Neural cell (in vitro differentiated cells): Measurements from ENCODE around the gene DCP1A. TPM values are rescaled to one million over a fixed set of nuclear protein-coding genes. Genes with fewer than 3 reads are reported as not detected.

ENCODE experiments used
- H2AFZ ChIP-seq: fragments of 200-600, 300-800 bp; sonication (generic), shearing (Covaris generic); 2 replicates; pipeline ENCODE4 v1.6.0; 2014; ENCODE audit warnings: low read depth, mild to moderate bottlenecking, antibody characterized with exemption, low read length, moderate library complexity
- H3F3A ChIP-seq: fragments of 200-600 bp; shearing (Covaris generic); 2 replicates; pipeline ENCODE4 v1.6.1; 2016; ENCODE audit warnings: mild to moderate bottlenecking, moderate library complexity, mixed read lengths, antibody characterized with exemption, low read length; ENCODE audit not compliant: insufficient read depth, poor library complexity, severe bottlenecking
- H3K27ac ChIP-seq: fragments of 200-600, 300-800 bp; sonication (generic), shearing (Covaris generic); 2 replicates; pipeline ENCODE4 v1.5.1; 2014; ENCODE audit warnings: mild to moderate bottlenecking, low read length, moderate library complexity
- H3K27me3 ChIP-seq: fragments of 300-800, 200-600 bp; sonication (generic), shearing (Covaris generic); 2 replicates; pipeline ENCODE4 v1.6.0; 2014; ENCODE audit warnings: mild to moderate bottlenecking, low read depth, low read length, moderate library complexity; ENCODE audit not compliant: insufficient read depth
- H3K36me3 ChIP-seq: fragments of 300-800, 200-600 bp; sonication (generic), shearing (Covaris generic); 2 replicates; pipeline ENCODE4 v1.5.1; 2014; ENCODE audit warnings: mild to moderate bottlenecking, antibody characterized with exemption, low read length, moderate library complexity; ENCODE audit not compliant: insufficient read depth
- H3K4me2 ChIP-seq: fragments of 300-800, 200-600 bp; sonication (generic), shearing (Covaris generic); 2 replicates; pipeline ENCODE4 v1.6.0; 2014; ENCODE audit warnings: mild to moderate bottlenecking, low read length
- H3K4me3 ChIP-seq: fragments of 300-800, 200-600 bp; sonication (generic), shearing (Covaris generic); 2 replicates; pipeline ENCODE4 v1.5.1; 2014; ENCODE audit warnings: mild to moderate bottlenecking, low read length, moderate library complexity
- H3K79me2 ChIP-seq: fragments of 200-600 bp; shearing (Covaris generic); replicated peaks from 2 replicates; pipeline ENCODE4 v1.6.0; 2014; ENCODE audit warnings: mild to moderate bottlenecking, low read length, moderate library complexity; ENCODE audit not compliant: insufficient read depth
- H3K9ac ChIP-seq: fragments of 300-800, 200-600 bp; sonication (generic), shearing (Covaris generic); 2 replicates; pipeline ENCODE4 v1.6.1; 2016; ENCODE audit warnings: mild to moderate bottlenecking, low read length, mixed read lengths
- H3K9me2 ChIP-seq: fragments of 200-600 bp; shearing (Covaris generic); 2 replicates; pipeline ENCODE4 v1.6.1; 2016; ENCODE audit warnings: mild to moderate bottlenecking, low read length, mixed read lengths; ENCODE audit not compliant: insufficient read depth
- H3K9me3 ChIP-seq: fragments of 200-600, 300-800 bp; sonication (generic), shearing (Covaris generic); 2 replicates; pipeline ENCODE4 v1.6.1; 2016; ENCODE audit warnings: mild to moderate bottlenecking, mixed run types, low read length, moderate library complexity, mixed read lengths
- H4K20me1 ChIP-seq: fragments of 200-600 bp; shearing (Covaris generic); 2 replicates; pipeline ENCODE4 v1.6.1; 2016; ENCODE audit warnings: mild to moderate bottlenecking, mixed run types; ENCODE audit not compliant: insufficient read depth
- EP300 ChIP-seq: fragments of 450-650 bp; conservative IDR thresholded peaks from 2 replicates; pipeline ENCODE4 v1.6.1; 2014; ENCODE audit warnings: antibody characterized with exemption, mild to moderate bottlenecking, moderate library complexity; ENCODE audit not compliant: poor library complexity, severe bottlenecking
- EZH2 ChIP-seq: fragments of 200-600, 300-800 bp; shearing (Covaris generic), sonication (generic); IDR thresholded peaks from 2 replicates; pipeline ENCODE4 v1.6.1; 2014; ENCODE audit warnings: antibody characterized with exemption, low read length, borderline replicate concordance, mild to moderate bottlenecking; ENCODE audit not compliant: insufficient read depth, poor library complexity, severe bottlenecking
- MXI1 ChIP-seq: fragments of 450-650 bp; conservative IDR thresholded peaks from 2 replicates; pipeline ENCODE4 v1.6.1; 2014; ENCODE audit warnings: antibody characterized with exemption, mild to moderate bottlenecking; ENCODE audit not compliant: poor library complexity, severe bottlenecking
- POLR2AphosphoS5 ChIP-seq: IDR thresholded peaks from 2 replicates; pipeline ENCODE4 v1.6.1; 2012
- RAD21 ChIP-seq: fragments of 450-650 bp; conservative IDR thresholded peaks from 2 replicates; pipeline ENCODE4 v1.6.1; 2014; ENCODE audit warnings: antibody characterized with exemption, mild to moderate bottlenecking, moderate library complexity
- SMC3 ChIP-seq: fragments of 450-650 bp; conservative IDR thresholded peaks from 2 replicates; pipeline ENCODE4 v1.6.1; 2014; ENCODE audit warnings: antibody characterized with exemption, mild to moderate bottlenecking, moderate library complexity; ENCODE audit not compliant: poor library complexity
- TAF1 ChIP-seq: IDR thresholded peaks from 2 replicates; pipeline ENCODE4 v1.6.1; 2012; ENCODE audit warnings: low read depth
- polyA plus RNA-seq: library from polyadenylated mRNA; depleted of rRNA; stranded (reverse); fragments of >200 nt; gene quantifications from 2 replicates; pipeline ENCODE4 v1.2.3, GENCODE V29; 2014
- TF ChIP-seq, protein P1 (sequence below): fragments of 450-650 bp; IDR thresholded peaks from 2 replicates; pipeline ENCODE4 v1.5.1; 2014; ENCODE audit warnings: antibody characterized with exemption, mild to moderate bottlenecking, moderate library complexity; ENCODE audit not compliant: poor library complexity, severe bottlenecking
- TF ChIP-seq, protein P2 (sequence below): IDR thresholded peaks from 2 replicates; pipeline ENCODE4 v1.6.1; 2012; ENCODE audit warnings: borderline replicate concordance

DCP1A gene
- polyA plus RNA-seq, 1 donor from 2014 or later, result 12.5 TPM

DNA sequence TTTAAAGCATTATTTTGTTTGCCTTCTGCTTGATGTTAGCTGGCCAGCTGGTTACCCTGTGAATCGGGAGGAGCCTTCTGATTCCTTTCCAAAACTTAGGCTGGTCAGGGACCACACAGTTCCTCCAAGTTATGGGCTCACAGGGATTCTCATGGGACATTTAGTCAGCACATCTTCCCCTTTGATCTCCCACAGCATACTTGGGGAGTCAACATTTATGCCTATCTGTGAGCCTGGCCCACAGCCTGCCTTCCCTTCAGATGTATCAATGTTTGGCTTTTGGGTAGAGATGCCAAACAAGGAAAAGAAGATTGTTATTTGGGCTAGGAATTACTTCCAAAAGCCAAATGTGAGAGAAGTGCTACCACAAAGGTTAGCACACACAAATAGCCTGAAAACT, 32.6 kb upstream of the DCP1A start:
- no peak overlapping the region for H3K9ac ChIP-seq
- H3K36me3 ChIP-seq, result no peaks in the 10 kb centered on the region
- H3F3A ChIP-seq, result no peaks in the 10 kb centered on the region
- H2AFZ ChIP-seq, result no peak overlapping the region
- no peaks in the 10 kb centered on the region for H3K9me3 ChIP-seq
- no peak overlapping the region for H3K4me3 ChIP-seq
- no peaks in the 10 kb centered on the region for H3K27me3 ChIP-seq
- no peaks in the 10 kb centered on the region for H3K9me2 ChIP-seq
- no peak overlapping the region for H3K4me2 ChIP-seq
- no peaks in the 10 kb centered on the region for H3K79me2 ChIP-seq
- TF ChIP-seq, protein P1, sequence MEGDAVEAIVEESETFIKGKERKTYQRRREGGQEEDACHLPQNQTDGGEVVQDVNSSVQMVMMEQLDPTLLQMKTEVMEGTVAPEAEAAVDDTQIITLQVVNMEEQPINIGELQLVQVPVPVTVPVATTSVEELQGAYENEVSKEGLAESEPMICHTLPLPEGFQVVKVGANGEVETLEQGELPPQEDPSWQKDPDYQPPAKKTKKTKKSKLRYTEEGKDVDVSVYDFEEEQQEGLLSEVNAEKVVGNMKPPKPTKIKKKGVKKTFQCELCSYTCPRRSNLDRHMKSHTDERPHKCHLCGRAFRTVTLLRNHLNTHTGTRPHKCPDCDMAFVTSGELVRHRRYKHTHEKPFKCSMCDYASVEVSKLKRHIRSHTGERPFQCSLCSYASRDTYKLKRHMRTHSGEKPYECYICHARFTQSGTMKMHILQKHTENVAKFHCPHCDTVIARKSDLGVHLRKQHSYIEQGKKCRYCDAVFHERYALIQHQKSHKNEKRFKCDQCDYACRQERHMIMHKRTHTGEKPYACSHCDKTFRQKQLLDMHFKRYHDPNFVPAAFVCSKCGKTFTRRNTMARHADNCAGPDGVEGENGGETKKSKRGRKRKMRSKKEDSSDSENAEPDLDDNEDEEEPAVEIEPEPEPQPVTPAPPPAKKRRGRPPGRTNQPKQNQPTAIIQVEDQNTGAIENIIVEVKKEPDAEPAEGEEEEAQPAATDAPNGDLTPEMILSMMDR, result no peak
- TF ChIP-seq RAD21 (no peak), TAF1 (no peak)
- TF ChIP-seq, protein P2, sequence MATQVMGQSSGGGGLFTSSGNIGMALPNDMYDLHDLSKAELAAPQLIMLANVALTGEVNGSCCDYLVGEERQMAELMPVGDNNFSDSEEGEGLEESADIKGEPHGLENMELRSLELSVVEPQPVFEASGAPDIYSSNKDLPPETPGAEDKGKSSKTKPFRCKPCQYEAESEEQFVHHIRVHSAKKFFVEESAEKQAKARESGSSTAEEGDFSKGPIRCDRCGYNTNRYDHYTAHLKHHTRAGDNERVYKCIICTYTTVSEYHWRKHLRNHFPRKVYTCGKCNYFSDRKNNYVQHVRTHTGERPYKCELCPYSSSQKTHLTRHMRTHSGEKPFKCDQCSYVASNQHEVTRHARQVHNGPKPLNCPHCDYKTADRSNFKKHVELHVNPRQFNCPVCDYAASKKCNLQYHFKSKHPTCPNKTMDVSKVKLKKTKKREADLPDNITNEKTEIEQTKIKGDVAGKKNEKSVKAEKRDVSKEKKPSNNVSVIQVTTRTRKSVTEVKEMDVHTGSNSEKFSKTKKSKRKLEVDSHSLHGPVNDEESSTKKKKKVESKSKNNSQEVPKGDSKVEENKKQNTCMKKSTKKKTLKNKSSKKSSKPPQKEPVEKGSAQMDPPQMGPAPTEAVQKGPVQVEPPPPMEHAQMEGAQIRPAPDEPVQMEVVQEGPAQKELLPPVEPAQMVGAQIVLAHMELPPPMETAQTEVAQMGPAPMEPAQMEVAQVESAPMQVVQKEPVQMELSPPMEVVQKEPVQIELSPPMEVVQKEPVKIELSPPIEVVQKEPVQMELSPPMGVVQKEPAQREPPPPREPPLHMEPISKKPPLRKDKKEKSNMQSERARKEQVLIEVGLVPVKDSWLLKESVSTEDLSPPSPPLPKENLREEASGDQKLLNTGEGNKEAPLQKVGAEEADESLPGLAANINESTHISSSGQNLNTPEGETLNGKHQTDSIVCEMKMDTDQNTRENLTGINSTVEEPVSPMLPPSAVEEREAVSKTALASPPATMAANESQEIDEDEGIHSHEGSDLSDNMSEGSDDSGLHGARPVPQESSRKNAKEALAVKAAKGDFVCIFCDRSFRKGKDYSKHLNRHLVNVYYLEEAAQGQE, result no peak
- H3K27ac ChIP-seq, result no peak overlapping the region
- no peaks in the 10 kb centered on the region for H4K20me1 ChIP-seq

DNA sequence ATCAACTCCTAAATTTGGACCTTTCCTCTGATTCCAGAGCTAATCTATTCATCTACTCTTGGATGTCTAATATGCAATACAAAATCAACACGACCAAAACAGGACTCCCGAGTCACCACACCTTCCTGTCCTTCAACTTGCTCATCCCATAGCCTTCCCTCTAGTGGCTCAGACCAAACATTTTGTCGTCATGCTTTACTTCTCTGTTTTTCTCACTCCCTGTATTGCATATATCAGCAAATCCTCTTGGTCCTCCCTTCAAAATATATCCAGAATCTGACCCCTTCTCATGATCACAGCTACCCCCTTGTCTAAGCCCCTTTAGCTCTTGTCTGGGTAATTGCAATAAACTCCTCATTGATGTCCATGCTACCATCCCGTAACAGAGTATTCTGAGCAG, 30.5 kb upstream of the DCP1A start:
- H3K36me3 ChIP-seq, result no peaks in the 10 kb centered on the region
- TF ChIP-seq RAD21 (no peak), EZH2 (no peak), EP300 (no peak), POLR2AphosphoS5 (no peak), SMC3 (no peak), MXI1 (no peak), TAF1 (no peak)
- TF ChIP-seq, protein P1, result no peak
- TF ChIP-seq, protein P2, result no peak

More for the DNA sequence above, 30.5 kb upstream of the DCP1A start:
- Histone ChIP-seq H3F3A (no peaks in the 10 kb centered on the region), H3K4me3 (no peak overlapping the region), H3K79me2 (no peaks in the 10 kb centered on the region), H3K9me2 (no peaks in the 10 kb centered on the region), H3K27ac (no peak overlapping the region), H3K9me3 (no peaks in the 10 kb centered on the region), H3K4me2 (no peak overlapping the region), H4K20me1 (no peaks in the 10 kb centered on the region), H3K9ac (no peak overlapping the region), H3K27me3 (no peaks in the 10 kb centered on the region), H2AFZ (no peak overlapping the region)
